ENCODE results near the gene GNAL.

DNA sequence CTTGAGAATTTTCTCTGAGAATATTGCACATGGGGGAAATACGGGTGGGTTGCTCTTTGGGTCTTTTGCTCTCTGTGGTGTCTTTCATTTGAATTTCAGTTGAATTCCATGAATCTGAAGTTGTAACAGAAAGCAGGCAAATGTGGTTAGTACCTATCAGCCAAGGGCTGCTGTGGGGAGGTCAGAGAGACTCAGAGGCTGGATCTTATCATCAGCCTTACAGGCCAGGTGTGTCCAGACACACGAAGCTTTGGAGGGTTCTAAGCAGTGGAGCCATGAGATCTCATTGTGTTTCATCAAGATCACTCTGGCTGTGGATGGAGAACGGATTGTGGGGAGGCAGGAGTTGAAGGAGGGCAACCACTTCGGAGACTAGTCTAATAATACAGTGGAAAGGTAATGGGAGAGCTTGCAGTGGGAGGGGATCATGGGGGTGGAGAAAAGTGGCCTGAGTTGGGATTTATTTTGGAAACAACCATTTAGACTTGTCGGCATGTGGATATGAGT, 68.1 kb downstream of the GNAL start:
- TF ChIP-seq EZH2 (IDR thresholded peaks at IDR 0.05), result no peak
- TF ChIP-seq, protein P1, sequence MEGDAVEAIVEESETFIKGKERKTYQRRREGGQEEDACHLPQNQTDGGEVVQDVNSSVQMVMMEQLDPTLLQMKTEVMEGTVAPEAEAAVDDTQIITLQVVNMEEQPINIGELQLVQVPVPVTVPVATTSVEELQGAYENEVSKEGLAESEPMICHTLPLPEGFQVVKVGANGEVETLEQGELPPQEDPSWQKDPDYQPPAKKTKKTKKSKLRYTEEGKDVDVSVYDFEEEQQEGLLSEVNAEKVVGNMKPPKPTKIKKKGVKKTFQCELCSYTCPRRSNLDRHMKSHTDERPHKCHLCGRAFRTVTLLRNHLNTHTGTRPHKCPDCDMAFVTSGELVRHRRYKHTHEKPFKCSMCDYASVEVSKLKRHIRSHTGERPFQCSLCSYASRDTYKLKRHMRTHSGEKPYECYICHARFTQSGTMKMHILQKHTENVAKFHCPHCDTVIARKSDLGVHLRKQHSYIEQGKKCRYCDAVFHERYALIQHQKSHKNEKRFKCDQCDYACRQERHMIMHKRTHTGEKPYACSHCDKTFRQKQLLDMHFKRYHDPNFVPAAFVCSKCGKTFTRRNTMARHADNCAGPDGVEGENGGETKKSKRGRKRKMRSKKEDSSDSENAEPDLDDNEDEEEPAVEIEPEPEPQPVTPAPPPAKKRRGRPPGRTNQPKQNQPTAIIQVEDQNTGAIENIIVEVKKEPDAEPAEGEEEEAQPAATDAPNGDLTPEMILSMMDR (IDR thresholded peaks at IDR 0.05), result no peak

Data from neural progenitor cell (in vitro differentiated cells).